NCI-H2029 (cell line): ENCODE results near the gene CRAT.

Source experiments
- DNase-seq: peaks from one replicate; lab custom pipeline; 2025; lab: John Stamatoyannopoulos, UW

CRAT gene

GRCh38 chr9:129063061-129063460 lies 47.5 kb downstream of the CRAT start:
- no peak for DNase-seq

- no peak for DNase-seq
These were observed 49.6 kb downstream of the CRAT start for GRCh38 chr9:129060991-129061390.

GRCh38 chr9:129059796-129060785 lies 50.5 kb downstream of the CRAT start:
- no peak for DNase-seq

- no peak for DNase-seq
These were observed 51.4 kb downstream of the CRAT start for GRCh38 chr9:129058965-129059795.

GRCh38 chr9:129054163-129054851 lies 56.3 kb downstream of the CRAT start:
- DNase-seq = no peak

- no peak for DNase-seq
These were observed 57.6 kb downstream of the CRAT start for GRCh38 chr9:129053020-129053419.

- DNase-seq = peak; percentile 92
These were observed 58.0 kb downstream of the CRAT start for GRCh38 chr9:129052592-129052991.
